Gastroesophageal sphincter (tissue), 4 donors: ENCODE results near the gene UBE2E2. TPM values are rescaled to one million over a fixed set of nuclear protein-coding genes. Genes with fewer than 3 reads are reported as not detected.

Source experiments
- ATAC-seq: fragments of 150-250 bp; one replicate; pipeline ENCODE4 v1.9.1; 2016; ENCODE audit warnings: mild to moderate bottlenecking, moderate library complexity
- H3K27ac ChIP-seq, 4 donors: fragments of 200-600 bp; sonication (generic) in 3 of 4; 1 replicate in 3 of 4; 2 replicates in 1 of 4; pipeline ENCODE4 v1.5.1; 2016 to 2019
- H3K27me3 ChIP-seq: fragments of 200-600 bp; sonication (generic); one replicate; pipeline ENCODE4 v1.5.1; 2019
- H3K36me3 ChIP-seq, 2 donors: fragments of 200-600 bp; sonication (generic); one replicate each; pipeline ENCODE4 v1.5.1; 2019; ENCODE audit warnings: control low read depth in 1 of 2
- H3K4me1 ChIP-seq, 3 donors: fragments of 200-600 bp; sonication (generic); 1 replicate in 2 of 3; 2 replicates in 1 of 3; pipeline ENCODE4 v1.5.1; 2016 to 2019; ENCODE audit warnings: control low read depth in 2 of 3
- H3K4me3 ChIP-seq, 2 donors: fragments of 200-600 bp; sonication (generic); one replicate each; pipeline ENCODE4 v1.5.1; 2019; ENCODE audit warnings: mild to moderate bottlenecking in 1 of 2, moderate library complexity in 1 of 2
- H3K9me3 ChIP-seq, 3 donors: fragments of 200-600 bp; sonication (generic); one replicate each; pipeline ENCODE4 v1.5.1; 2017 to 2019; ENCODE audit warnings: control low read depth in 2 of 3
- EP300 ChIP-seq: sonication (generic); formaldehyde crosslinking; IDR thresholded peaks from one replicate; pipeline ENCODE4 v1.6.1; 2017; ENCODE audit warnings: antibody characterized with exemption, mild to moderate bottlenecking
- POLR2A ChIP-seq, 2 donors: fragments of 450-650 bp; IDR thresholded peaks; one replicate each; pipeline ENCODE4 v1.6.1; 2017; ENCODE audit warnings: antibody characterized with exemption in 2 of 2, mild to moderate bottlenecking in 2 of 2, moderate library complexity in 1 of 2
- POLR2AphosphoS5 ChIP-seq: sonication (generic); formaldehyde crosslinking; IDR thresholded peaks from one replicate; pipeline ENCODE4 v1.6.1; 2017; ENCODE audit warnings: antibody characterized with exemption
- WGBS, 2 donors: methylation state at CpG; one replicate each; pipeline ENCODE4 v1.1.5; 2018; ENCODE audit warnings: low coverage in 1 of 2; 5-methylcytosine and 5-hydroxymethylcytosine counted together
- total RNA-seq, 4 donors: library from RNA; depleted of rRNA; stranded (reverse); fragments of >200 nt; gene quantifications; one replicate each; pipeline ENCODE4 v1.1.0, GENCODE V29; 2016
- TF ChIP-seq, protein P1 (sequence below), 4 experiments: fragments of 200-600 bp in 2 of 4; fragments of 450-650 bp in 2 of 4; sonication (generic) in 1 of 4; IDR thresholded peaks; one replicate each; pipeline ENCODE4 v1.5.1; 2017 to 2019; ENCODE audit warnings: antibody characterized with exemption in 4 of 4, mild to moderate bottlenecking in 2 of 4, moderate library complexity in 2 of 4

The UBE2E2 gene
- 100 to 1,000 TPM in 1 of 4 donors, 10 to 100 TPM in 3; 35.8 to 114 (median 70.2) TPM for total RNA-seq

DNA sequence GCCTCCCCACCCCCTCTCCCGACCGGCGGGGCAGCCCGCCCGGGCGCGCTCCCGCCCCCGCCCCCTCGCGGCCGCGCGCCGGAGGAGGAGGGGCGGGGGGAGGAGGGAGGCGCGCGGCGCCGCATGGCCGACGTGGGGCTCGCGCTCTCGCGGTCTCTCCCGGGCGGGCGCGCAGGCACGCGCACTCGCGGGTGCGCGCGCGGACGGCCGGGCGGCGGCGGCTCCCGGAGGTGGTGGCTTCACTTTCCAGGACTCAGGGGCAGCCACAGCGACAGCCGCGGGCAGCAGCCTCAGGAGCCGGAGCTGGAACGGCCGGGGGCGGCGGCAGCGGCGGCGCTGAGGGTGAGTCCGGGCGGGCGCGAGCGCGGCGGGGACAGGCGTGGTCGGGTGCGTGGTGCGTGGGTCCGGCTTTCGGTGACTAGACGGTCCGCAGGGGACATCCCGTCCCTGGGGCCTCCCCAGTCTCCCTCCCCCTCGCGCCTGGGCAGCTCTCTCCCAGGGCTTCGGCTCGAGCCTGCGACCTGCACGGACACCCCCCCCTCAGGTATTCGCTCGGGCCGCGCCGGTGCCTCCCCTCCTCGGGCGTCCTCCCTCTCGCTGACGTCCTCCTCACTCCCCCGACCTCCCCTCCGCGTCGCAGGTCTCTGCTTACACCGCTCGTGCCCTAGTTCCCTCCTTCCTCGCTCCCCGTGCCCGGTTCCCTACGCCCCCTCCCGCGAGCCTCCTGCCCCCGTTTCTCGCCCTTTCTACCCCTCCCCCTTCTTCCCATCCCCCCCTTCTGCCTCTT lies at the start of gene UBE2E2:
UBE2E2 (plus strand) TSS at position 407 of the 787 bp plus-strand sequence.
- ATAC-seq = peak; percentile 85
- no peaks in the 10 kb centered on the region for H3K36me3 ChIP-seq
- peaks cover 0 to 32% (median 0%) of the 10 kb centered on the region in 3 donors for H3K4me1 ChIP-seq
- TF ChIP-seq, protein P1, sequence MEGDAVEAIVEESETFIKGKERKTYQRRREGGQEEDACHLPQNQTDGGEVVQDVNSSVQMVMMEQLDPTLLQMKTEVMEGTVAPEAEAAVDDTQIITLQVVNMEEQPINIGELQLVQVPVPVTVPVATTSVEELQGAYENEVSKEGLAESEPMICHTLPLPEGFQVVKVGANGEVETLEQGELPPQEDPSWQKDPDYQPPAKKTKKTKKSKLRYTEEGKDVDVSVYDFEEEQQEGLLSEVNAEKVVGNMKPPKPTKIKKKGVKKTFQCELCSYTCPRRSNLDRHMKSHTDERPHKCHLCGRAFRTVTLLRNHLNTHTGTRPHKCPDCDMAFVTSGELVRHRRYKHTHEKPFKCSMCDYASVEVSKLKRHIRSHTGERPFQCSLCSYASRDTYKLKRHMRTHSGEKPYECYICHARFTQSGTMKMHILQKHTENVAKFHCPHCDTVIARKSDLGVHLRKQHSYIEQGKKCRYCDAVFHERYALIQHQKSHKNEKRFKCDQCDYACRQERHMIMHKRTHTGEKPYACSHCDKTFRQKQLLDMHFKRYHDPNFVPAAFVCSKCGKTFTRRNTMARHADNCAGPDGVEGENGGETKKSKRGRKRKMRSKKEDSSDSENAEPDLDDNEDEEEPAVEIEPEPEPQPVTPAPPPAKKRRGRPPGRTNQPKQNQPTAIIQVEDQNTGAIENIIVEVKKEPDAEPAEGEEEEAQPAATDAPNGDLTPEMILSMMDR (IDR thresholded peaks at IDR 0.05) = peak in 1 of 4 experiments; percentile 3
- TF ChIP-seq EP300 = no peak
- TF ChIP-seq POLR2A (IDR thresholded peaks at IDR 0.05) = peak; percentile 64 to 73
- H3K4me3 ChIP-seq = peak within 1 kb of the TSS; percentile 87 to 95
- peak within 1 kb of the TSS; percentile 63 to 91 (median 90) for H3K27ac ChIP-seq
- 0% methylated on average over 9 to 23 of the region's 101 CpGs for WGBS, 2 donors
- no peaks in the 10 kb centered on the region for H3K9me3 ChIP-seq
- no peaks in the 10 kb centered on the region for H3K27me3 ChIP-seq

DNA sequence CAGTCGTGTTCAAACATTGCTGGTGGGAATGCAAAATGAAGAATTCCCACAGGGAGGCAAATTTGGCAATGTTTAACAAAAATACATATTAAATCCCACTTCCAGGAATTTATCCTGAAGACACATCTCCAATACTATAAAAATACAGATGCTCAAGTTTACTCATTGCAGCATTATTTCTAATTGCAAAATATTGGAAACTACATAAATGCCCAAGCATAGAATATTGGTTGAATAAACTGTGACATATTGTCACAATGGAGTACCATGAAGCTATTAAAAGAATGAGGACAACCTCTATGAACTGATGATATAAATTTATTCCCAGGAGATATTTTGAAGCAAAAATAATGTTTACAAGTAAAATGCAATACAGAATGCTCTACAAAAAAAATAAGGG lies 49.7 kb upstream of the UBE2E2 start:
- Histone ChIP-seq H3K4me3 (no peak overlapping the region), H3K9me3 (peaks cover 0 to 10% (median 0%) of the 10 kb centered on the region in 3 donors), H3K27ac (no peak overlapping the region), H3K27me3 (no peaks in the 10 kb centered on the region), H3K36me3 (no peaks in the 10 kb centered on the region), H3K4me1 (peaks cover 0 to 8% (median 0%) of the 10 kb centered on the region in 3 donors)
- 33 to 40% methylated on average over 1 of the region's 1 CpG for WGBS, 2 donors
- TF ChIP-seq, protein P1 (IDR thresholded peaks at IDR 0.05) = no peak
- no peak for TF ChIP-seq EP300
- TF ChIP-seq POLR2AphosphoS5 = no peak
- no peak for TF ChIP-seq POLR2A (IDR thresholded peaks at IDR 0.05)
- ATAC-seq = no peak

DNA sequence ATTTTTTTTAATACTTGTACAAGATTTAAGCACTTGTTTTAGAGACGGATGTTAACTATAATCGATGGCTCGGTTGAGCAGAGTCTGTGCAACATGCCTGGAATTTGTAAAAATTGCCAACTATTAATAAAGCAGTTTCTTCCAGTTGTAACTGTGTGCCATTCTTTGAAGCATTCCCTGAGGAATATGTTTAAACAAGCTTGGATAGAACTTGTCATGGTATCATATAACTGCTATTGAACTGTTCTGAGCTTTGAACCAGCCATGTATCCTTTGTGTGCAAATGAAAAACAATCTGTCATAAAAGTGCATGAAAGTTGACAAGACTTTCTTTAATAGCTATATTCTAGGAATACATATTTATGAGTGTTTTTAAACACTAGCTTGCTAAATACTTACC lies 45.8 kb upstream of the UBE2E2 start:
- no peak for ATAC-seq
- H3K27ac ChIP-seq = no peak overlapping the region
- H3K36me3 ChIP-seq = no peaks in the 10 kb centered on the region
- TF ChIP-seq, protein P1 (IDR thresholded peaks at IDR 0.05) = no peak
- TF ChIP-seq POLR2AphosphoS5 (no peak), POLR2A (IDR thresholded peaks at IDR 0.05) (no peak), EP300 (no peak)
- peaks cover 0 to 10% (median 0%) of the 10 kb centered on the region in 3 donors for H3K9me3 ChIP-seq
- H3K4me3 ChIP-seq = no peak overlapping the region
- H3K4me1 ChIP-seq = peaks cover 0 to 19% (median 0%) of the 10 kb centered on the region in 3 donors
- no peaks in the 10 kb centered on the region for H3K27me3 ChIP-seq
- 14 to 24% methylated on average over 3 of the region's 3 CpGs for WGBS, 2 donors

DNA sequence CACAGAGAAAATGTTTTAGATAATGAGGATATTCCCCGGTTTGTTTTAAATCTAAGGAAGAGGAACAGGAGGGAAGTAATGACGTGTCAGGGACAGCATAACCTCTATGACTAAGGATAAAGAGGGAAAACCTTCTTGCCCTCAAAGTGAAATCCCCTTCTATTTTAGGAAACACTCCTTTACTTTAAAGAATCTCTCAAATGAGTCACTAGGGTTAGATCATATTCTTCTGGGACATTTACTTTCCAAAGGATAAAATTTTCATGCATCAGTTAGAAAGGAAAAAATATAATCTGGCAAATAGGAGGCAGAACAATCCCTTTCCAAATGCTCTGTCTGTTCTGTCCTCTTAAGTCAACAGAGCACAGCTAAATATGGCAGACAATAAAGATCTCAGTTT lies 43.2 kb upstream of the UBE2E2 start:
- peak overlapping the region in 2 of 4 donors; percentile 27 to 32 for H3K27ac ChIP-seq
- peaks cover 0 to 19% (median 0%) of the 10 kb centered on the region in 3 donors for H3K4me1 ChIP-seq
- H3K36me3 ChIP-seq = no peaks in the 10 kb centered on the region
- TF ChIP-seq POLR2A (IDR thresholded peaks at IDR 0.05) (no peak), EP300 (no peak), POLR2AphosphoS5 (peak; percentile 60)
- TF ChIP-seq, protein P1 (IDR thresholded peaks at IDR 0.05) = no peak
- peak; percentile 50 for ATAC-seq
- peaks cover 0 to 6% (median 0%) of the 10 kb centered on the region in 3 donors for H3K9me3 ChIP-seq
- H3K27me3 ChIP-seq = no peaks in the 10 kb centered on the region
- H3K4me3 ChIP-seq = no peak overlapping the region
- 0 to 6% methylated on average over 2 of the region's 2 CpGs for WGBS, 2 donors

DNA sequence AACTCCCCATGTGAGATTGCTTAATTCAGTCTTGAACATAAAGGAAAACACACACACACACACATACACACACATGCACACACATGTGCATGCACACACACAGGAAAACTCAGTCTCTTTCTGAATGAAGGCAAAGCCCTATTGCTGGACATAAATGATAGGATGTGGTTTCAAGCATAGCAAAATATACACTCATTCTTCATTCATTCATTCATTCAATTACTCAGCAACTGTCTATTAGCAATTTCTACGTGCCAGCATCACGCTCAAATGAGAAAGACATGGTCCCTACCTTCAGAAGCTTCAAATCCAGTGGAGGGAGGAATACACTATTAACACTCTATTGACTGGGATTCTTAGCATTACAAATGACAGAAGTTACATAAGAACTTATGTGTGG lies 41.8 kb upstream of the UBE2E2 start:
- peaks cover 0 to 19% (median 0%) of the 10 kb centered on the region in 3 donors for H3K4me1 ChIP-seq
- no peak overlapping the region for H3K4me3 ChIP-seq
- H3K27ac ChIP-seq = no peak overlapping the region
- no peaks in the 10 kb centered on the region for H3K9me3 ChIP-seq
- H3K27me3 ChIP-seq = no peaks in the 10 kb centered on the region
- ATAC-seq = no peak
- TF ChIP-seq EP300 (no peak), POLR2A (IDR thresholded peaks at IDR 0.05) (no peak), POLR2AphosphoS5 (no peak)
- TF ChIP-seq, protein P1 (IDR thresholded peaks at IDR 0.05) = no peak
- no peaks in the 10 kb centered on the region for H3K36me3 ChIP-seq
- 94 to 100% methylated on average over 2 of the region's 2 CpGs for WGBS, 2 donors
